Stimulated activated naive B cell treated with anti-CD40 and anti-IgM and Interleukin-4, amounts not matched to agents 10 μg/mL and 1 μg/mL and 100 μg/mL, for 72 hours (primary cell): ENCODE data around the gene ARHGAP6.

ENCODE experiments used
- ATAC-seq, 2 donors: fragments of 150-1000 bp; cut with Tn5 transposase; replicated peaks; 2 replicates each; pipeline ENCODE4 v1.10.0; 2021; ENCODE audit warnings: moderate library complexity in 1 of 2
- DNase-seq: peaks from one replicate; pipeline ENCODE4 v3.0.0; 2021
- H3K27ac Mint-ChIP-seq: one replicate; pipeline ENCODE4 v1.8.0; 2022; ENCODE audit warnings: mild to moderate bottlenecking, mixed read lengths
- H3K27me3 Mint-ChIP-seq, 2 donors: one replicate each; pipeline ENCODE4 v1.8.0; 2022; ENCODE audit warnings: mixed read lengths in 2 of 2
- H3K36me3 Mint-ChIP-seq, 2 donors: one replicate each; pipeline ENCODE4 v1.8.0; 2022; ENCODE audit warnings: mixed read lengths in 2 of 2, mild to moderate bottlenecking in 1 of 2
- H3K4me1 Mint-ChIP-seq, 2 donors: one replicate each; pipeline ENCODE4 v1.8.0; 2022; ENCODE audit warnings: mixed read lengths in 2 of 2, mild to moderate bottlenecking in 1 of 2
- H3K4me3 Mint-ChIP-seq, 2 donors: one replicate each; pipeline ENCODE4 v1.8.0; 2022; ENCODE audit warnings: mild to moderate bottlenecking in 2 of 2, mixed read lengths in 2 of 2, moderate library complexity in 1 of 2
- H3K9me3 Mint-ChIP-seq, 2 donors: one replicate each; pipeline ENCODE4 v1.8.0; 2022; ENCODE audit warnings: mixed read lengths in 2 of 2, mild to moderate bottlenecking in 1 of 2

ARHGAP6 gene

DNA sequence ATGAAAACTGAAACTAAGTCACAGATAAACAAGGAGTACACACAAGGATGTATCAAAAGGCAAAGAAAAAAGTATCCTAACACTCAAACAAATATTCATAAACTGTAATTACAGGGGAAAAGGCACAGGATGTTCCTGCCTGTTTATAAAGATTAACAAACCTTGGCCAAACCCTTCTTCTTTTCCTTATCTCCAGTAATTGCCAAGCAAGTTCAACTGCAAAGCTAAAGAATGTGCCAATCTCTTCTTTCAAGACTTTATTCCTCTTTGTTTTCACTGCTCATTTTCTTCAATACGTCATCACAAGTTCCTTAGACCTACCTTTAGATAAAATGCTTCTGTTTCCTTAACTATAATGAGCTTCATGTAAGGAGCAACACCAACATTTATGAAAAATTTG, 201.3 kb downstream of the ARHGAP6 start:
- ATAC-seq, result no peak
- H3K27ac Mint-ChIP-seq, result no peak overlapping the region

DNA sequence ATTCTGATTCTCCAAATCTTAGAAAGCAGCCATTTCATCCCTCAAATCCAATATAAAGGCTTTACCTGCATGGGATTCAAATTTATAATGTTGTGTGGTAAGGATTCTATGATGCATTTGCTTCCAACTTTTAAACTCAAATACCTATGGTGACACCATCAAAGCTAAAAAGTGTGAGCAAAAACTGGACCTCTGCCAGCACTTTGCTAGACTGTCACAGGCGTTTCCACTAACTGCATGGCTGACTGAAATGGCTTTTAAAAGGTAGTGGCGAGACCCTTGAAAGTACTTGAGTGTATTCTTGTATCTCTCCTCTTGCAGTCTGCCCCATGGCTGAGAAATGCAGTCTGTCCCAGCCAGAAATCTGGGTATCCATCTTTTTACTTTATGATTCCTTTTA, 203.1 kb downstream of the ARHGAP6 start:
- DNase-seq, result no peak
- Mint-ChIP-seq H3K27me3 (peaks cover 5 to 19% of the 10 kb centered on the region in 2 donors), H3K4me3 (no peak overlapping the region), H3K36me3 (no peaks in the 10 kb centered on the region), H3K4me1 (no peaks in the 10 kb centered on the region), H3K9me3 (no peaks in the 10 kb centered on the region), H3K27ac (no peak overlapping the region)
- no peak for ATAC-seq

More for the DNA sequence above, 201.3 kb downstream of the ARHGAP6 start:
- Mint-ChIP-seq H3K4me1 (no peaks in the 10 kb centered on the region), H3K36me3 (no peaks in the 10 kb centered on the region), H3K4me3 (no peak overlapping the region), H3K9me3 (no peaks in the 10 kb centered on the region), H3K27me3 (peaks cover 5 to 15% of the 10 kb centered on the region in 2 donors)
- no peak for DNase-seq

DNA sequence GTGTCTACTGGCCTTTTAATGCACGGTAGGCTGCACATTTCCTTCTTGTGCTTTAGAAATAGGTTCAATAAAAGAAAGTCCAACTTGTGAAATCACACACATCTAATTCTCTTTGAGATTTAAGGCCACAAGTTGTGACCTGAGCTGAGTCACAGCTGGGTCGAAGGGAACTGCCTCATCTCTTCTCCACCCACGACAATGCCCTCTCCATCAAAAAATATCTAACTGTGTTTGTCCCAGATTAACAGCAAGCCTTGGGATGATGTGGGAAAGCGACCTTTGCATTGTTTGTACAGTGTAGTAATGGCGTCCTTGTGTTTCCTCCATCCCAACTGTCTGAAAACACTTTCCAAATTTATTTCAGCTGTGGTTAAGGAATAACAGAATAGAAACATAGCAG, 203.6 kb downstream of the ARHGAP6 start:
- Mint-ChIP-seq H3K9me3 (no peaks in the 10 kb centered on the region), H3K4me3 (no peak overlapping the region), H3K4me1 (no peaks in the 10 kb centered on the region), H3K36me3 (no peaks in the 10 kb centered on the region), H3K27ac (no peak overlapping the region), H3K27me3 (peaks cover 5 to 19% of the 10 kb centered on the region in 2 donors)
- DNase-seq, result no peak
- no peak for ATAC-seq

DNA sequence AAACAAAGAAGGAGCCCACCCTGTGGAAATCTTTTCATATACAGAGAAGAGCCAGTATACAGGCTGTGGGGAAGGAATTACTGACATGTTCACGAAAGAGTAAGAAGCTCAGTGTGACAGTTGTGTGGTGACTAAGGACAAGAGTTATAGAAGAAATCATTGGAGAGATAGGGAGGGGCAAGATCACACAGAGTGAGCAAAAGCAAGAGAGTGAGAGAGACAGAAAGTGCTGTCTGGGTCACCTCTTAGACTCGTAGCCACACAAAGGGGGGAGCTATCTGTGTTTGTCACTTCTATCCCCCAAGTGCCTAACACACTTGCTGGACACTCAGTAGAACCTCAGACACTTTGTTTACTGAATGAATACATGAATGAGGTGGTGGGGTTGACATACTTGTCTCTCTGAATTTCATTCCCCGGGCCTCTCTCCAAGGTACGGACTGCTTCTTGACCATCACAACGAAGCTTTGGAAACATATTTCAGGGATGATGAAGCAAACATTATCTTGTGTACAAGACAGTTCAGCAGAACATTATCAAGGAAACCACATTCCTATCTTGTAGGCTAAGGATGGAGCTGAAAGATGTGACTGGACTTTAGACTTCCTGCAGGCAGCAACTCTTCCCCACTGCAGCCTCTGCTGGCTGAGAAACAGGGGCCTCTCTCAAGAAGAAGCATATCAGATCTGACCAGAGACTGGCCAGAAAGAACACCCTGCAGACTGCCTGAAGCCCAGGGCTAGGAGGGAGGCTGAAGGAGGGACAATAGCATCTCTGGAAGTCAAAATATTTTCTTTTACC, 204.3 kb downstream of the ARHGAP6 start:
- H3K27ac Mint-ChIP-seq, result no peak overlapping the region
- peaks cover 5 to 15% of the 10 kb centered on the region in 2 donors for H3K27me3 Mint-ChIP-seq
- no peak for DNase-seq
- H3K36me3 Mint-ChIP-seq, result no peaks in the 10 kb centered on the region
- ATAC-seq, result no peak
- H3K4me1 Mint-ChIP-seq, result no peaks in the 10 kb centered on the region
- no peak overlapping the region for H3K4me3 Mint-ChIP-seq
- H3K9me3 Mint-ChIP-seq, result no peaks in the 10 kb centered on the region

DNA sequence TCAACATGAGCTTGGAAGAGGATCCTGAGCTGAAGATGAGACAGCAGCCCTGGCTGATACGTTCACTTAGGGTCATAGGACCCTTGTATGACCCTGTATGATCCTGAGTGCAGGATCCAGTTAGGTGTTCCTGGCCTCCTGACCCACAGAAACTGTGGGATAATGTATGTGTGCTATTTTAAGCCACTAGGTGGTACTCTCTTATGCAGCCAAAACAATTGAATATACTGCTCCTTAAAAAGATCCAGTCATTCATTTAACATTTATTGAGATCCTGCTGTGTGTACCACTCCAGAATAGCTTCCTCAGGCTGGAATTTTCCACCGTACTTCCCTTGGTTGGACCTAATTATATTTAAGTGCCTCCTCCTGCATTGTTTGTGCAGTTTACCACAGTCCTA, 205.4 kb downstream of the ARHGAP6 start:
- no peaks in the 10 kb centered on the region for H3K36me3 Mint-ChIP-seq
- H3K27me3 Mint-ChIP-seq, result peaks cover 0 to 15% of the 10 kb centered on the region in 2 donors
- H3K27ac Mint-ChIP-seq, result no peak overlapping the region
- DNase-seq (no peak), ATAC-seq (no peak)
- no peaks in the 10 kb centered on the region for H3K4me1 Mint-ChIP-seq
- H3K4me3 Mint-ChIP-seq, result no peak overlapping the region
- H3K9me3 Mint-ChIP-seq, result no peaks in the 10 kb centered on the region

DNA sequence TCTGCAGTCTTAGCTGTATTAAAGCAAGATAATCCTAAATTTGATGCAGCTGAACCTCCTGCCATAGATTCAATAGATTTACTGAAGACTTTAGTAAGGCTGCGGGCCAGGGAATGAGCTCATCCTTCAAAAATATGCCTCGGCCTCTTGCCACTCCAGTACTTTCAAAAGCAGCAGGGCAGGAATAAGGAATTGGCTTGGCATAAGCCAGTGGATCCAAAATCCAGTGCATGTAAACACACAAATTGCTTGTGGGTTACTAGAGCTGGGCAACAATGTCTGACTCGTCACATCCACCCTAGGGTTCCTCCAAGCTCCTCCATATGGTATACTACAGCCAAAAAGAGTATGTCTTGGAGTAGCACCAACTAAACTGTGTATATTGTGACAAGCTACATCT, 207.6 kb downstream of the ARHGAP6 start:
- H3K27me3 Mint-ChIP-seq, result peaks cover 0 to 15% of the 10 kb centered on the region in 2 donors
- H3K9me3 Mint-ChIP-seq, result no peaks in the 10 kb centered on the region
- DNase-seq, result no peak
- no peak for ATAC-seq
- no peak overlapping the region for H3K27ac Mint-ChIP-seq
- no peaks in the 10 kb centered on the region for H3K36me3 Mint-ChIP-seq
- H3K4me1 Mint-ChIP-seq, result no peaks in the 10 kb centered on the region
- H3K4me3 Mint-ChIP-seq, result no peak overlapping the region

DNA sequence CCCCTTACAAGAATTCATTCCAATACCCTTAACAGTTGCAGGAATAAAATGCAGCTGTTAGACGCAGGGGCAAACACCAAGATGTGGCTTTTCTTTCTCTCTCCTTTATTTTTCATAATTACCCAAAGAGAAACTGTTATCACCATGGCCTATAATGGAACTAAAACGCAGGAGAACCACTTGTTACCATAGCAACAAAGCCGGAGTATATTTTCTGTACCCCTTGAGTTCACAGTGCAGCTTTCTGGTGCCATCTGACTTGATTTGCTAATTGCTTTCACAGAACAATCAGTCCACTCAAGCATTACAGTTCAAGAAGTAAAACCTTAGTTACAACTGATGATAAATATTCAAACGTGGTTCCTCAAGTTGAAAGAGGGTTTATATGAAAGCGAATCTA, 214.6 kb downstream of the ARHGAP6 start:
- H3K9me3 Mint-ChIP-seq, result no peaks in the 10 kb centered on the region
- H3K27me3 Mint-ChIP-seq, result peaks cover 8 to 19% of the 10 kb centered on the region in 2 donors
- no peaks in the 10 kb centered on the region for H3K36me3 Mint-ChIP-seq
- H3K4me1 Mint-ChIP-seq, result no peaks in the 10 kb centered on the region
- ATAC-seq, result no peak
- no peak overlapping the region for H3K27ac Mint-ChIP-seq
- DNase-seq, result no peak
- no peak overlapping the region for H3K4me3 Mint-ChIP-seq

DNA sequence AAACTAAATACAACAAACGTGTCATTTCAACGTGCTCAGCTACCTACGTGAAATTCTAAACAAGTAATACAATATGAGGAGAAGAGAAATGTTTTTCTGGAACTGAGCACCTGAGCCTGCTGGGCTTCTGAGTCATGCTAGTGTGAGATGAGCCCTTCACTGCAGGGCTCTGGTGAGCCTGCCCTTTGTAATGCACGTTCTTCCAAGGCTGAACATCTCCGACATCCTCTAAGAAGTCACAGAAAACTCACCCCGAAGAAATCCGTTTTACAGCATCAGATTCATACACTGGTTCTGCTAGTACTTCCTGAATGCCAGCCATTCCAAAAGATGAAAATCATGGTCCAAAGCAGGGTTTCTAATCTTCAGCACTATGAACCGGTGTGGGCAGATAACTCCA, 215.4 kb downstream of the ARHGAP6 start:
- no peaks in the 10 kb centered on the region for H3K9me3 Mint-ChIP-seq
- no peak overlapping the region for H3K4me3 Mint-ChIP-seq
- no peak overlapping the region for H3K27ac Mint-ChIP-seq
- H3K27me3 Mint-ChIP-seq, result peaks cover 8 to 19% of the 10 kb centered on the region in 2 donors
- H3K36me3 Mint-ChIP-seq, result no peaks in the 10 kb centered on the region
- ATAC-seq (no peak), DNase-seq (no peak)
- H3K4me1 Mint-ChIP-seq, result no peaks in the 10 kb centered on the region

DNA sequence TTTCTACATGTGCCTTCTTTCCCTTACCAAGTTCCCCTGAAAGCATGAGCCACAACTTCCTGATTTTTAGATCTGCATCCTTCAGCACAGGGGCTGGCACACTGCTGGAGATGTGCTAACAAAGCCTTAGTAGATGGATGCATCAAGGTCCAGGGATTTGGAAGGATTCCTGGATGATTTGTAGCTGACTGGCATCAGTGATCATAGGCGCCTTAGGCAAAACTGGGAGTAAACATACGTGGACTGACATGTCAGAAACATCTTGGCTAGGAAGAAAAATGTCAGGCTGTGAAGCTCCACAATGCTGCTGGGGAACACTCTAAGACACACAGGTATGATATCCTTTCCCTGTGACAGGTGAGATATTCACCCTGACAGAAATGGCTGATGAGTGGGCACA, 216.1 kb downstream of the ARHGAP6 start:
- no peak for ATAC-seq
- H3K9me3 Mint-ChIP-seq, result no peaks in the 10 kb centered on the region
- H3K4me1 Mint-ChIP-seq, result no peaks in the 10 kb centered on the region
- DNase-seq, result no peak
- peaks cover 8 to 17% of the 10 kb centered on the region in 2 donors for H3K27me3 Mint-ChIP-seq
- H3K27ac Mint-ChIP-seq, result no peak overlapping the region
- H3K4me3 Mint-ChIP-seq, result no peak overlapping the region
- no peaks in the 10 kb centered on the region for H3K36me3 Mint-ChIP-seq

DNA sequence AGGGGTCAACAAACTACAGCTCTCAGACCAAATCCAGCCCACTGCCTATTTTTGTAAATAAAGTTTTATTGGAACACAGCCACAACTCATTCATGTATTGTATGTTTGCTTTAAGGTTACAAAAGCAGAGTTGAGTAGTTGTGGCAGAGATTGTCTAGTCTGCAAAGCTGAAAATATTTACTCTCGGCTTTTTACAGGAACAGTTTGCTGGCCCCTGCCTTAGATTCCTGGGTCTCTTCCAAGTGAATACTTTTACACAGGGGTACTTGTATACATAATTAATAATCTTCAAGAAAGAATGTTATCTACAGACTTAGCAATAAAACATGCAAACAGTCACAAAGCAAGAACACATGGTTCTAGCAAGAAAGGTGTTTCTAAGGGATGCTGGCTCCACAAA, 218.3 kb downstream of the ARHGAP6 start:
- Mint-ChIP-seq H3K9me3 (no peaks in the 10 kb centered on the region), H3K27me3 (peaks cover 8 to 13% of the 10 kb centered on the region in 2 donors)
- no peak for ATAC-seq

DNA sequence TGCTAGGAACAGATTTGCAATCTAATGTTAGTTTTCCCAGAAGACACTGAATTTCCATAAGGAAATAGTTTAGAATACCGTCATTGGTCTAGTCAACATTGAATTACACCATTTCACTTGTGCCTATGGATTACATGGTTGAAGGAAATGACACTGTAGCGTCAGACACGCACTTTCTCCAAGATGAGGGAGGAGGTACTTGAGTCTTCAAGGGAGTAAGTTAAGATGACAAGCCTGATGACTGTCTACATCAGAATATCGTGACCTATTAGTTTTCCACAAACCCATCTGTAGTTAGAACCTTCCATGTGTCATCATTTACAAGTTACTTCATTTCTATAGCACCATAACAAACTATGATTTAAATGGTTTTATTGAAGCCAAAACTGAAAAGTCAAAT, 218.8 kb downstream of the ARHGAP6 start:
- Mint-ChIP-seq H3K4me1 (no peaks in the 10 kb centered on the region), H3K4me3 (no peak overlapping the region), H3K27ac (no peak overlapping the region), H3K36me3 (no peaks in the 10 kb centered on the region), H3K27me3 (peaks cover 8 to 13% of the 10 kb centered on the region in 2 donors), H3K9me3 (no peaks in the 10 kb centered on the region)
- ATAC-seq, result no peak
- DNase-seq, result no peak

More for the DNA sequence above, 218.3 kb downstream of the ARHGAP6 start:
- DNase-seq, result no peak
- Mint-ChIP-seq H3K27ac (no peak overlapping the region), H3K4me1 (no peaks in the 10 kb centered on the region), H3K36me3 (no peaks in the 10 kb centered on the region), H3K4me3 (no peak overlapping the region)

DNA sequence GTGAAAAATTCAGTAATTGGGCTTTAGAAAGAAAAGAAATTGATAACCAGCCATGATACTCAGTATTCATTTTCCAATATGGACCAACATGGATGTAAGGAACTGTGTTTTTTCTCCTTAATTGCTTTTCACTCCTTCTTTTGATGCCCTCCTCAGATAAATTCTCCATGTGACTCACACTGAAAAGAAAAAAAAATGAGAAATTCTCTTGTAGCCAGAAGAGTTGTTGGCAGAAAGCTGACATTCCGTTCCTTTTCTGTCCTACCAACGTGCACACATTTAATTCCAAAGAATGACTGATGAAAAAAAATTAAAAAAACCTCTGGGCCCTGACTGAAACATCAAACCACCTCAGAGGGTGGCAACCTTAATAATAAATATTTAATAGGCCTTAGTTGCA, 219.4 kb downstream of the ARHGAP6 start:
- H3K9me3 Mint-ChIP-seq, result no peaks in the 10 kb centered on the region
- H3K36me3 Mint-ChIP-seq, result no peaks in the 10 kb centered on the region
- H3K4me3 Mint-ChIP-seq, result no peak overlapping the region
- H3K27ac Mint-ChIP-seq, result no peak overlapping the region
- H3K27me3 Mint-ChIP-seq, result peaks cover 8 to 13% of the 10 kb centered on the region in 2 donors
- no peak for ATAC-seq
- no peaks in the 10 kb centered on the region for H3K4me1 Mint-ChIP-seq
- DNase-seq, result no peak

DNA sequence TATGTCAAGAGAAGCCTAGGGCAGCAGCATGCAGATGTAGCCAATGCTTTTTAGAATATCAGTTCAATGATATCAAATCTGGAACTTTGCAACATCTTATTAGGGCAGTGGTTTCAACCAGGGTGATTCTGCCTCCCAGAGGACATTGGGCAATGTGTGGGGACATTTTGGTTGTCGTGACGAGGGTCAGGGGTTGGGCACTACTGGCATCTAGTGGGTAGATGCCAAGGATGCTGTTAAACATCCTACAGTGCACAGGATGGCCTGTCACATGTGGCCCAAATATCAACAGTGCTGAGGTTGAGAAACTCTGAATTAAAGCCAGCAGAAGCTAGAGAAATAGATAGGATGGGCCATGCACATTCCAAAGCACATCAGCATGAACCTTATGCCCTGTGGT, 220.2 kb downstream of the ARHGAP6 start:
- no peaks in the 10 kb centered on the region for H3K4me1 Mint-ChIP-seq
- H3K27ac Mint-ChIP-seq, result peak overlapping the region; percentile 77
- H3K4me3 Mint-ChIP-seq, result no peak overlapping the region
- peaks cover 10 to 15% of the 10 kb centered on the region in 2 donors for H3K27me3 Mint-ChIP-seq
- DNase-seq (no peak), ATAC-seq (peak in 1 of 2 donors; percentile 25)
- no peaks in the 10 kb centered on the region for H3K9me3 Mint-ChIP-seq
- no peaks in the 10 kb centered on the region for H3K36me3 Mint-ChIP-seq

DNA sequence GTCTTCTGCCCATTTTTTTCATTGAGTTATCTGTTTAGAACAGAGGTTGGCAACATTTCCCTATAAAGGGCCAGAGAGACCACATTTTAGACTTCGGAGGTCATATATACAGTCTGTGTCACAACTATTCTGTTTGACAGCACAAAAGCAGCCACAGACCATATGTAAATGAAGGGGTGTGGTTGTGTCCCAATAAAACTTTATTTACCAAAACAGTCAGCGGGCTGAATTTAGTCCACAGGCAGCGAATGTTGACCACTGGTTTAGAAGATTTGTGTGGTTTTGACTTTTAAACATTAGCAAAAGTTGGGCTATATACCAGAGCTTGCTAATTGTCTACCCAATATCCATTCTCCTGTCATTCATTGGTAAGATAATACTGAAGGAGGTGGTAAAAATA, 221.7 kb downstream of the ARHGAP6 start:
- Mint-ChIP-seq H3K27me3 (peaks cover 9 to 22% of the 10 kb centered on the region in 2 donors), H3K4me1 (no peaks in the 10 kb centered on the region), H3K9me3 (no peaks in the 10 kb centered on the region), H3K36me3 (no peaks in the 10 kb centered on the region), H3K4me3 (no peak overlapping the region), H3K27ac (no peak overlapping the region)
- DNase-seq (no peak), ATAC-seq (no peak)

DNA sequence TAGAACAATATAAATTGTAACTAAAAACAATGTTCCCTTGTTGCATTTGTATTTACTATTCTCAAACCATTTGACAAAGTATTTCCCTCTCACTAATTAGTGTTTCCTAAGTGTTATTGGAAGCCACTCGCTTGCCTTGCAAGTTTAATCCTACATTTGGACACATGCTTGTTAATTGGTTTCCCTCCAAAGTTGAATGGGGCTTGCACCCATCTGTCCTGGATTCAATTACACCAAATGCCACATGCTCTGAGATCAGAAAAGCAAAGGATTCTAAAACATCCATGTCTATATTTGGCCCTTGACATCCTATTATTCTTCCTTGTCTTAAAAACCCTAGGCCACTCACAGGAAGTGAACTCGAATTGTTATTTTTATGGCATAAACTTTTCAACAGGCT, 225.9 kb downstream of the ARHGAP6 start:
- DNase-seq (no peak), ATAC-seq (no peak)
- no peaks in the 10 kb centered on the region for H3K4me1 Mint-ChIP-seq
- H3K4me3 Mint-ChIP-seq, result no peak overlapping the region
- H3K27me3 Mint-ChIP-seq, result peaks cover 6 to 21% of the 10 kb centered on the region in 2 donors
- H3K9me3 Mint-ChIP-seq, result no peaks in the 10 kb centered on the region
- H3K36me3 Mint-ChIP-seq, result no peaks in the 10 kb centered on the region
- H3K27ac Mint-ChIP-seq, result no peak overlapping the region
